ENCODE data around the gene ZNF839. TPM values are rescaled to one million over a fixed set of nuclear protein-coding genes. Genes with fewer than 3 reads are reported as not detected.

The ZNF839 gene
- polyA plus RNA-seq, 4 donors, result 7.8 to 21.7 (median 14.3) TPM

GRCh38 chr14:102390064-102390855 is 70.7 kb downstream of the ZNF839 start:
- H3K36me3 ChIP-seq (ENCODE audit: control insufficient read depth in 3 of 3, insufficient read depth in 2 of 3, low read depth in 1 of 3, low read length in 3 of 3), result peaks cover 0 to 9% (median 0%) of the 10 kb centered on the region in 3 donors
- no peaks in the 10 kb centered on the region for H3K4me1 ChIP-seq (ENCODE audit: control insufficient read depth in 3 of 3, insufficient read depth in 2 of 3, low read depth in 1 of 3, low read length in 2 of 3)
- no peaks in the 10 kb centered on the region for H3K9me3 ChIP-seq (ENCODE audit: control insufficient read depth in 2 of 2, insufficient read depth in 1 of 2, low read depth in 1 of 2, low read length in 1 of 2)
- no peak overlapping the region for H3K4me3 ChIP-seq (ENCODE audit: low read depth in 1 of 3, low read length in 3 of 3)
- FAIRE-seq (no peak), DNase-seq (peak in 1 of 2 donors; percentile 12)
- no peaks in the 10 kb centered on the region for H3K27me3 ChIP-seq (ENCODE audit: control insufficient read depth in 3 of 3, insufficient read depth in 3 of 3, low read length in 3 of 3)
- H3K27ac ChIP-seq (ENCODE audit: low read depth in 1 of 3, low read length in 2 of 3), result peak overlapping the region in 1 of 3 donors; percentile 31
- 43 to 57% (median 51%) methylated on average over 2 of the region's 2 CpGs for WGBS, 3 donors

Other genes with a start within 250 kb of the ZNF839 start
- gene HSP90AA1, start 232.7 kb upstream of the ZNF839 start, polyA plus RNA-seq, result 100 to 1,000 TPM; 169 to 513 (median 306) TPM
- gene WDR20, start 179.8 kb upstream of the ZNF839 start, polyA plus RNA-seq, result 10 to 100 TPM; 14.6 to 33.1 (median 23.3) TPM
- gene MOK, start 14.6 kb upstream of the ZNF839 start, polyA plus RNA-seq, result 10 to 100 TPM in 1 of 4 donors, 1 to 10 TPM in 3; 2.9 to 11.5 (median 4.7) TPM
- 10 to 100 TPM; 30.9 to 39.7 (median 36.1) TPM for gene CINP, start 43.1 kb downstream of the ZNF839 start, polyA plus RNA-seq
- 10 to 100 TPM in 1 of 4 donors, 1 to 10 TPM in 3; 3.2 to 10.6 (median 7.6) TPM for gene TECPR2, start 43.2 kb downstream of the ZNF839 start, polyA plus RNA-seq
- gene ANKRD9, start 190.0 kb downstream of the ZNF839 start, polyA plus RNA-seq, result 10 to 100 TPM; 21.2 to 88.4 (median 43.6) TPM